GM18858 (cell line): ENCODE data around the gene CELF2.
"Not testable (repeated sequence)": the region's sequence is repeated elsewhere in the genome, so short reads cannot be mapped to it uniquely, and the experiment has no call there.

Source experiments
- ATAC-seq: cut with Tn5 transposase; IDR thresholded peaks from one replicate; pipeline ENCODE4 v1.9.1; 2021; ENCODE audit not compliant: unreplicated experiment

Gene CELF2

GRCh38 chr10:11168423-11169090 lies 150.9 kb downstream of the CELF2 start:
- ATAC-seq = no peak

GRCh38 chr10:11169976-11170375 lies 152.3 kb downstream of the CELF2 start:
- ATAC-seq = no peak

GRCh38 chr10:11170574-11170973 lies 152.9 kb downstream of the CELF2 start:
- no peak for ATAC-seq

GRCh38 chr10:11170993-11171851 lies 153.6 kb downstream of the CELF2 start:
- no peak for ATAC-seq

- ATAC-seq = no peak
Measured at GRCh38 chr10:11173042-11173441, 155.4 kb downstream of the CELF2 start.

GRCh38 chr10:11175823-11176243 lies 158.2 kb downstream of the CELF2 start:
- peak; percentile 36 for ATAC-seq

- no peak for ATAC-seq
Measured at GRCh38 chr10:11176746-11177145, 159.1 kb downstream of the CELF2 start.

- no peak for ATAC-seq
Measured at GRCh38 chr10:11177381-11177780, 159.7 kb downstream of the CELF2 start.

- ATAC-seq = no peak
Measured at GRCh38 chr10:11177926-11178471, 160.3 kb downstream of the CELF2 start.

GRCh38 chr10:11178606-11179515 lies 161.2 kb downstream of the CELF2 start:
- ATAC-seq = peak; percentile 60

GRCh38 chr10:11179516-11180105 lies 161.9 kb downstream of the CELF2 start:
- no peak for ATAC-seq

GRCh38 chr10:11180228-11180627 lies 162.6 kb downstream of the CELF2 start:
- ATAC-seq = peak; percentile 12

- ATAC-seq = no peak
Measured at GRCh38 chr10:11181978-11182377, 164.3 kb downstream of the CELF2 start.

- ATAC-seq = no peak
Measured at GRCh38 chr10:11183015-11183414, 165.3 kb downstream of the CELF2 start.

GRCh38 chr10:11184093-11184492 lies 166.4 kb downstream of the CELF2 start:
- ATAC-seq = no peak

GRCh38 chr10:11185128-11185665 lies 167.5 kb downstream of the CELF2 start:
- not testable (repeated sequence) for ATAC-seq

- no peak for ATAC-seq
Measured at GRCh38 chr10:11186374-11186773, 168.7 kb downstream of the CELF2 start.

GRCh38 chr10:11189582-11190376 lies 172.1 kb downstream of the CELF2 start:
- no peak for ATAC-seq

- no peak for ATAC-seq
Measured at GRCh38 chr10:11191190-11191589, 173.5 kb downstream of the CELF2 start.
